NCI-H1694 treated with DMSO at 0.1 percent for 48 hours (cell line): ENCODE data around the gene COBL.

Experiments
- DNase-seq: peaks from one replicate; lab custom pipeline; 2025; lab: John Stamatoyannopoulos, UW

The COBL gene

GRCh38 chr7:51113560-51113959 is 203.0 kb downstream of the COBL start:
- DNase-seq = no peak

GRCh38 chr7:51111241-51111940 is 205.2 kb downstream of the COBL start:
- peak; percentile 92 for DNase-seq

GRCh38 chr7:51108134-51108533 is 208.5 kb downstream of the COBL start:
- DNase-seq = no peak

GRCh38 chr7:51104278-51104677 is 212.3 kb downstream of the COBL start:
- no peak for DNase-seq

GRCh38 chr7:51103718-51104117 is 212.9 kb downstream of the COBL start:
- no peak for DNase-seq

- no peak for DNase-seq
These were observed 213.8 kb downstream of the COBL start for GRCh38 chr7:51102828-51103227.

- DNase-seq = no peak
These were observed 215.4 kb downstream of the COBL start for GRCh38 chr7:51101111-51101757.

GRCh38 chr7:51090411-51090810 is 226.2 kb downstream of the COBL start:
- DNase-seq = no peak

GRCh38 chr7:51085034-51085692 is 231.4 kb downstream of the COBL start:
- no peak for DNase-seq

GRCh38 chr7:51084121-51084520 is 232.5 kb downstream of the COBL start:
- no peak for DNase-seq

GRCh38 chr7:51082940-51083533 is 233.6 kb downstream of the COBL start:
- DNase-seq = no peak

GRCh38 chr7:51082096-51082840 is 234.3 kb downstream of the COBL start:
- DNase-seq = no peak

- DNase-seq = no peak
These were observed 235.2 kb downstream of the COBL start for GRCh38 chr7:51081270-51081890.

- peak; percentile 72 for DNase-seq
These were observed 235.9 kb downstream of the COBL start for GRCh38 chr7:51080622-51081269.

- DNase-seq = no peak
These were observed 236.4 kb downstream of the COBL start for GRCh38 chr7:51080216-51080615.

GRCh38 chr7:51079494-51079893 is 237.1 kb downstream of the COBL start:
- peak; percentile 64 for DNase-seq

GRCh38 chr7:51078653-51079052 is 238.0 kb downstream of the COBL start:
- DNase-seq = no peak

- no peak for DNase-seq
These were observed 238.6 kb downstream of the COBL start for GRCh38 chr7:51077987-51078370.

- DNase-seq = no peak
These were observed 239.2 kb downstream of the COBL start for GRCh38 chr7:51077316-51077986.
